Urinary bladder (tissue), 4 donors: Measurements from ENCODE around the gene DNAI1. TPM values are rescaled to one million over a fixed set of nuclear protein-coding genes. Genes with fewer than 3 reads are reported as not detected.

ENCODE experiments used
- DNase-seq: peaks from one replicate; pipeline ENCODE4 v3.0.0-alpha.2; 2015; ENCODE audit errors: extremely low spot score
- H3K27ac ChIP-seq: one replicate; pipeline ENCODE4 v1.5.1; 2013; ENCODE audit warnings: low read depth, mild to moderate bottlenecking, moderate library complexity
- H3K36me3 ChIP-seq: one replicate; pipeline ENCODE4 v1.6.1; 2013; ENCODE audit warnings: mild to moderate bottlenecking, moderate library complexity; ENCODE audit not compliant: insufficient read depth
- H3K4me1 ChIP-seq: one replicate; pipeline ENCODE4 v1.6.1; 2013; ENCODE audit warnings: mild to moderate bottlenecking, moderate library complexity; ENCODE audit not compliant: insufficient read depth
- H3K4me3 ChIP-seq: one replicate; pipeline ENCODE4 v1.5.1; 2013; ENCODE audit warnings: low read depth, low read length
- WGBS: extraction: QIAGEN DNeasy Blood & Tissue Kit; methylation state at CpG from one replicate; pipeline ENCODE4 v1.1.7; 2013; 5-methylcytosine and 5-hydroxymethylcytosine counted together
- polyA plus RNA-seq: library from polyadenylated mRNA; stranded (reverse); fragments of 200-250 nt; gene quantifications from one replicate; pipeline ENCODE4 v1.2.3, GENCODE V29; 2013
- total RNA-seq: library from RNA; depleted of rRNA; stranded (reverse); fragments of >200 nt; gene quantifications from one replicate; pipeline ENCODE4 v1.2.3, GENCODE V29; 2014
- donor health status: healthy with polysubstance abuse.
- donor health status: healthy.

DNAI1 gene
- total and polyA plus RNA-seq, 2 donors: 0.11 TPM; not detected in 1

DNA sequence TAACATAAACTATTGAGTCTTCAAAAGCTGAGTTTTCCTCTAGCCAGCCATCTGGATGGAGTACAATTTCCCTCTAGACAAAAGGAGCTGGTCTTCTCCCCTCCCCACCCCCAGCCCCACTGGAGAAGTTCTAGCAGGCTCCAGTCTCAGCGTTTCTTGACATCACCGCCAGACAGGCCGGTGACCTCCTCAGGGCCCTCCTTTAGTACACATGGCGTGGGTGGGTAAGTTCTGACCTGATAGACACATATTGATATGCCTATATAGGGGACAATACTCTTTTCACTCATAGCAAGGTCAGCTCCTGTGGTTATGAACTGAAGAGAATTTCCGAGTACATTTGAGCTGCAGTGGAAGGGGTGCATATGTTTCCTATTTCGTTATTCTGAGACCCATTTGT is 27.2 kb downstream of the DNAI1 start:
- Histone ChIP-seq H3K4me1 (no peaks in the 10 kb centered on the region), H3K36me3 (no peaks in the 10 kb centered on the region)
- no peak for DNase-seq

GRCh38 chr9:34486572-34486971 is 28.0 kb downstream of the DNAI1 start:
- 58% methylated on average over 3 of the region's 3 CpGs for WGBS
- no peaks in the 10 kb centered on the region for H3K4me1 ChIP-seq

More for the DNA sequence above, 27.2 kb downstream of the DNAI1 start:
- Histone ChIP-seq H3K4me3 (no peak overlapping the region), H3K27ac (no peak overlapping the region)
- 71% methylated on average over 6 of the region's 6 CpGs for WGBS

DNA sequence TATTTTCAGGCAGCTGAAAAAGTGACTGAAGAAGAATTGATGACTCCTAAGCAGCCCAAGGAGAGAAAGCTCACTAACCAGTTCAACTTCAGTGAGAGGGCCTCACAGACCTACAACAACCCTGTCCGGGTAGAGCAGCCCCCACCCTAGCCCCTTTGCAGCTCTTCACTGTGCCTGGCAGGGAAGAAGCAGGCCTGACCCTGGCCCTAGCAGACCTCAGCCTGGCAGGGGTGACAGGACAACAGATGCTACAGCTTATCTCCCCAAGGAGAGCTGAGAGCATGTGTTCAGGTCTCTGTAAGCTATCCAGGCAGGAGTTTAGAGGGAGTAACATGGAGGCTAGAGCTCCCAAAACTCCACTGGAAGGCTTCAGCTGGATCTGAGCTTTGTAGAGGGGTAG is 31.8 kb downstream of the DNAI1 start:
- Histone ChIP-seq H3K36me3 (no peaks in the 10 kb centered on the region), H3K4me1 (no peaks in the 10 kb centered on the region), H3K27ac (no peak overlapping the region), H3K4me3 (no peak overlapping the region)
- 70% methylated on average over 1 of the region's 1 CpG for WGBS
- DNase-seq: no peak

More at GRCh38 chr9:34486572-34486971, 28.0 kb downstream of the DNAI1 start:
- Histone ChIP-seq H3K4me3 (no peak overlapping the region), H3K36me3 (no peaks in the 10 kb centered on the region), H3K27ac (no peak overlapping the region)
- no peak for DNase-seq

DNA sequence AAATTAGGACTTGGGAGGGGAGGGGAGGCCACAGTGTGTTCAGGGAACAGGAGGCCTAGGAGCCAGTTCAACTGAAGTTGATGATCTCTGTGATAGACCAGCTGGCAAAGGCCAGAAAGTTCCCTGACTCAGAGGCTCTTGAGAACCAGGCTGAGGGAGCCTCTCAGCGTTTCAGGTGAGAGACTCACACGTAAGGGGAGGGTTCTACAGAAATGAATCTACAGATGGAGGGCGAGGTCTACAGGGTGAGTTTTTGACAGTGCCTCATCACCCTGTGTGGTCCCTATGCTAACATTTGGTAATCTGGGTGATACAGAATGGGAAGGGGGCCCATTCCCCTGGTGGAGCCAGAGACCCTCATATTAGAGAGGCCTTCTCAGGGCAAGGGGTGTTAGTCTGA is 32.2 kb downstream of the DNAI1 start:
- 59% methylated on average over 3 of the region's 3 CpGs for WGBS
- H3K36me3 ChIP-seq: no peaks in the 10 kb centered on the region

DNA sequence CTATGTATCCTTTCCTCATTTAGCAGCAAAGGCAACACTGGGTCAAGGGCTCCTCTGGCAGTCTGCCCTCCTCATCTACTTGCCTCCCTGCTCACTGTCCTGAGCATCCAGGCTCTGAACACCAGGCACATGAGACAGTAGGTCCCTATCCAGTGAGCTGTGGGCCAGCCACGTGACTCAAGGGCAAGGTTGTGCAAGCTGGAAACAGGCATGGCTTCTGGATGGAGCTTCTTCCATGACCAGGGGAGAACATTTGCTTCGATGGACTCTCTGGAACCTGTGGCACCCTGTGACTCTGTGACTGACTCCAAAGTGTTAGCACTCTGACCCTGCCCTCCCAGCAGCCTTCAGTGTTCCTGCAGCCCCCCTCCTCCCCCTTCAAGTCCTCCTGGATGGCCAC is 33.0 kb downstream of the DNAI1 start:
- Histone ChIP-seq H3K4me3 (no peak overlapping the region), H3K4me1 (no peaks in the 10 kb centered on the region), H3K36me3 (no peaks in the 10 kb centered on the region), H3K27ac (no peak overlapping the region)
- 51% methylated on average over 2 of the region's 2 CpGs for WGBS
- no peak for DNase-seq

More for the DNA sequence above, 32.2 kb downstream of the DNAI1 start:
- no peak for DNase-seq
- Histone ChIP-seq H3K4me1 (no peaks in the 10 kb centered on the region), H3K27ac (no peak overlapping the region), H3K4me3 (no peak overlapping the region)

DNA sequence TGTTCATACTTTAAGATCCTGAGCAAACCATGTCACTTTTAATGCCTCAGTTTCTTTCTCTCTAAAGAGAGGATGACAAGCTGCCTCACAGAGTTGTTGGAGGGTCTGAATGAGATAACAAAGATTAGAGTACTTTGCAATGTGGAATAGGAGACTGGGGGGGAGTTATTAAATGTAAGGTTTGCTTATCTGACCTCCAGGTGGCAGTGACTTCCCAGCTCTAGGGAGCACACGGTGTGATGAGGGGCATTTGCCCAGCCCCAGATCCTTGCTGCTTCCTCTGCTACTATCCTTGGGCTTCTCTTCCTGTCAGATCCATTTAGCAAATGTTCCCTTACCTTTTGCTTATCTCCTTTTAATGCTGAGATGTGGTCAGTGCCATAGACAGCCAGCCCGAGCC is 33.4 kb downstream of the DNAI1 start:
- Histone ChIP-seq H3K4me1 (no peaks in the 10 kb centered on the region), H3K36me3 (no peaks in the 10 kb centered on the region), H3K27ac (no peak overlapping the region), H3K4me3 (no peak overlapping the region)
- no peak for DNase-seq
- 24% methylated on average over 2 of the region's 2 CpGs for WGBS

- Histone ChIP-seq H3K27ac (no peak overlapping the region), H3K4me3 (no peak overlapping the region), H3K4me1 (no peaks in the 10 kb centered on the region), H3K36me3 (no peaks in the 10 kb centered on the region)
- 34% methylated on average over 8 of the region's 8 CpGs for WGBS
- DNase-seq: no peak
These were observed 35.4 kb downstream of the DNAI1 start for GRCh38 chr9:34493972-34494535.

DNA sequence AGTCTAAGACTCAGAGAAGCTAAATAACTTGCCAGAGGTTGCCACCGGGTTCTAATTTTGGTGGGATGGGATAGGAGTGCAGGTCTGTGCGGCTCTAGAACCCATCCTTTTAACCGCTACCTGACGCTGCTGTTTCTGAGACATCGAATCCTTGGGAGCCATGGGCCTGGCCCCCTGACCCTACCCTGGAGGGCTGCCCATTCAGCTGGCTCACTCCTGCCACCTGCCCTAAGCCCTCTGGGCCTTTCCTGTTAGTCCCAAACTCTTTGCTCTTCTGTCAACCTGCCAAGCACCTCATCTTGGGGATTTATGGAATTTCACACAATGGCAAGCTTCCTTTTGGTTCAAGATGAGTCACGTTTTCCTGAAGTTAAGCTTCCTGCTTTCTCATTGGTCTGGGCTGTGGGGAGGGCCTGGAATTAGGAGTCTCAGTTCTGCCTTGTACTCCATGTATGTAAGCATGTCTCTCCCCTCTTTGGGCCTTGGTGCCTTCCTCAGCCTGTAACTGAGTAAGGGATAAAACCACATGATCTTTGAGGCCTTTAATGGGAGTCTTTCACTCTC is 37.6 kb downstream of the DNAI1 start:
- 73% methylated on average over 6 of the region's 6 CpGs for WGBS
- no peak overlapping the region for H3K4me3 ChIP-seq
- H3K36me3 ChIP-seq: no peaks in the 10 kb centered on the region
- no peak for DNase-seq
- H3K4me1 ChIP-seq: no peaks in the 10 kb centered on the region
- no peak overlapping the region for H3K27ac ChIP-seq

- no peak for DNase-seq
- H3K4me1 ChIP-seq: no peaks in the 10 kb centered on the region
These were observed 39.9 kb downstream of the DNAI1 start for GRCh38 chr9:34498553-34498952.

DNA sequence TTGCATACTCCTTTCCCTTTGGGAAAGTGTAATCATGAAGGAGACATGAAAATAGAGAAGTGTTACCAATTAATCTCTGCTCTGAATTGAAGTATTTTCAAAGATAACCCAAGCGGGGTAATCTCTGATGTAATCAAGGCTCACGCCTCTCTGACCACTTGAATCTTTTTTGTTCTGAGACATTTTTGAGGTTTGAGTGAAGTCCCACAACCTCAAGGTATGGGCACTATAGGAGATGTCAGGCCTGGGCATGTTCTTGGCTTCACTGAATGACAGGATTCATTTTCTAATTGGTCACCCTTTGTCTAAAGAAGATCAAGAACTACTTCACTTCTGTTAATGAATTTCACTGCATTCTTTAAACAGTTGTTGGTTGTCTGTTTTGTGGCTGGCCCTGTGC is 40.5 kb downstream of the DNAI1 start:
- no peak for DNase-seq
- Histone ChIP-seq H3K4me1 (no peaks in the 10 kb centered on the region), H3K4me3 (no peak overlapping the region), H3K27ac (no peak overlapping the region), H3K36me3 (no peaks in the 10 kb centered on the region)
- WGBS: 72% methylated on average over 2 of the region's 2 CpGs

More at GRCh38 chr9:34498553-34498952, 39.9 kb downstream of the DNAI1 start:
- whole genome bisulfite sequencing: 37% methylated on average over 3 of the region's 3 CpGs
- H3K36me3 ChIP-seq: no peaks in the 10 kb centered on the region
- H3K4me3 ChIP-seq: no peak overlapping the region
- H3K27ac ChIP-seq: no peak overlapping the region

- no peaks in the 10 kb centered on the region for H3K36me3 ChIP-seq
- WGBS: 2% methylated on average over 6 of the region's 6 CpGs
- no peak for DNase-seq
- no peak overlapping the region for H3K4me3 ChIP-seq
- no peaks in the 10 kb centered on the region for H3K4me1 ChIP-seq
- H3K27ac ChIP-seq: no peak overlapping the region
These were observed 42.1 kb downstream of the DNAI1 start for GRCh38 chr9:34500623-34501267.

- Histone ChIP-seq H3K36me3 (no peaks in the 10 kb centered on the region), H3K4me3 (no peak overlapping the region), H3K4me1 (no peaks in the 10 kb centered on the region), H3K27ac (no peak overlapping the region)
- 46% methylated on average over 2 of the region's 2 CpGs for WGBS
- no peak for DNase-seq
These were observed 42.8 kb downstream of the DNAI1 start for GRCh38 chr9:34501372-34501771.

DNA sequence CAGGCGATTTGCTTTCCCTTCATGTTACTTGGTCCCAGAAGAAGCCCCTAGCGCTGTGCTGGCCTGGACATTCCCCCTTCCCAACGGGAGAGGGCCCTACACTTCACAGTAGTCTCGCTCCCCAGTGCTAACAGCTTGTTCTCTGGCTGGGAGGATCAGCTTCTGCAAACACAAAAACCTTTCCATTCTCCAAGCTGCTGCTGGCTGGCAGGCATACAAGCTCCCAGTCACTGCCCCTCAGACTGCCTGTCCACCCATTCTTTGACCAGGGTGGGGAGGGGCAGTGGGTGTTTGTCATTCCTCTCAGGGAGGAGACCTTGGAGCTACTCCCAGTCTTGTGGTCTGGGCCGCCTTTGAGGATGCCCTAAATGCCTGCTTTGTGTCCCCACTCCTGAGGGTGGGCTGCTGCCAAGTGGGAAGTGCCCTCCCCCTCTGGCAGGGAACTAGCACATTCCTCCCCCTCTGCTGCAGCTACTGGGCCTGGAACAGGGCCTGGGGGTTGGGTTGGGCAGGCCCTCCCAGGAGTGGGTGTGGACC is 43.4 kb downstream of the DNAI1 start:
- Histone ChIP-seq H3K4me3 (no peak overlapping the region), H3K36me3 (no peaks in the 10 kb centered on the region), H3K4me1 (no peaks in the 10 kb centered on the region), H3K27ac (no peak overlapping the region)
- DNase-seq: no peak
- WGBS: 13% methylated on average over 5 of the region's 5 CpGs

GRCh38 chr9:34502471-34502870 is 43.9 kb downstream of the DNAI1 start:
- Histone ChIP-seq H3K36me3 (no peaks in the 10 kb centered on the region), H3K4me1 (no peaks in the 10 kb centered on the region), H3K27ac (no peak overlapping the region), H3K4me3 (no peak overlapping the region)
- DNase-seq: no peak
- 38% methylated on average over 10 of the region's 10 CpGs for WGBS
